GM18499 (cell line): ENCODE measurements around the gene MUC12.
"Not testable (repeated sequence)": the region's sequence is repeated elsewhere in the genome, so short reads cannot be mapped to it uniquely, and the experiment has no call there.

Source experiments
- ATAC-seq: cut with Tn5 transposase; IDR thresholded peaks from one replicate; pipeline ENCODE4 v1.9.1; 2021; ENCODE audit warnings: moderate number of reproducible peaks; ENCODE audit not compliant: insufficient read depth, unreplicated experiment

The MUC12 gene, protein sequence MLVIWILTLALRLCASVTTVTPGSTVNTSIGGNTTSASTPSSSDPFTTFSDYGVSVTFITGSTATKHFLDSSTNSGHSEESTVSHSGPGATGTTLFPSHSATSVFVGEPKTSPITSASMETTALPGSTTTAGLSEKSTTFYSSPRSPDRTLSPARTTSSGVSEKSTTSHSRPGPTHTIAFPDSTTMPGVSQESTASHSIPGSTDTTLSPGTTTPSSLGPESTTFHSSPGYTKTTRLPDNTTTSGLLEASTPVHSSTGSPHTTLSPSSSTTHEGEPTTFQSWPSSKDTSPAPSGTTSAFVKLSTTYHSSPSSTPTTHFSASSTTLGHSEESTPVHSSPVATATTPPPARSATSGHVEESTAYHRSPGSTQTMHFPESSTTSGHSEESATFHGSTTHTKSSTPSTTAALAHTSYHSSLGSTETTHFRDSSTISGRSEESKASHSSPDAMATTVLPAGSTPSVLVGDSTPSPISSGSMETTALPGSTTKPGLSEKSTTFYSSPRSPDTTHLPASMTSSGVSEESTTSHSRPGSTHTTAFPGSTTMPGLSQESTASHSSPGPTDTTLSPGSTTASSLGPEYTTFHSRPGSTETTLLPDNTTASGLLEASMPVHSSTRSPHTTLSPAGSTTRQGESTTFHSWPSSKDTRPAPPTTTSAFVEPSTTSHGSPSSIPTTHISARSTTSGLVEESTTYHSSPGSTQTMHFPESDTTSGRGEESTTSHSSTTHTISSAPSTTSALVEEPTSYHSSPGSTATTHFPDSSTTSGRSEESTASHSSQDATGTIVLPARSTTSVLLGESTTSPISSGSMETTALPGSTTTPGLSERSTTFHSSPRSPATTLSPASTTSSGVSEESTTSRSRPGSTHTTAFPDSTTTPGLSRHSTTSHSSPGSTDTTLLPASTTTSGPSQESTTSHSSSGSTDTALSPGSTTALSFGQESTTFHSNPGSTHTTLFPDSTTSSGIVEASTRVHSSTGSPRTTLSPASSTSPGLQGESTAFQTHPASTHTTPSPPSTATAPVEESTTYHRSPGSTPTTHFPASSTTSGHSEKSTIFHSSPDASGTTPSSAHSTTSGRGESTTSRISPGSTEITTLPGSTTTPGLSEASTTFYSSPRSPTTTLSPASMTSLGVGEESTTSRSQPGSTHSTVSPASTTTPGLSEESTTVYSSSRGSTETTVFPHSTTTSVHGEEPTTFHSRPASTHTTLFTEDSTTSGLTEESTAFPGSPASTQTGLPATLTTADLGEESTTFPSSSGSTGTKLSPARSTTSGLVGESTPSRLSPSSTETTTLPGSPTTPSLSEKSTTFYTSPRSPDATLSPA (N-terminal part only)

DNA sequence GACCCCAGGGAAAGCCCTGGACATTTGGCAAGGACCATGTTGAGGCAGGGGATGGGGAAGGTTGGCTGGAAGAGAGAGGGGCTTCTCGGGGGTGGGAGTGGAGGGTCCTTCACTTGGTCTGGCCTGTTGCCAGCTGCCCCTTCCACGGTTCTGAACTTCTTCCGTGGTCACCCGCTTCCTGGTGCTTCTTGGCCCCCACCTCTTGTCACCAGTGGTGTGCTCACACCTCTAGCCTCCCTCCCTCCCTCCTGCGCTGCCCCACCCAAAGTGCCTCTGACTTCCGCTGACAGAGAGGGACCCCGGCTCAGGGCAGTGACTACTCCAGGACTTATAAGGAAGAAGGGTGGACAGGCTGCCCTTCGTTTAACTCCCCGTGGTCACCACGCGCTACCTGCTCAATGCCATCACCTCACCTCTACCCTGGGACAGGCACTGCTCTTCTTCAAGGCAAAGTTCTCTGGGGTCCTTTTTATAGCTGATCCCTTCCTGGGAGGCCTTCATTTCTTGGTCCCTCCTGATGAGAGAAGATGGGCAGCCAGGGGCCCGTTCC lies at the start of gene MUC12:
MUC12 (plus strand) TSS at position 500 of the 550 bp plus-strand sequence. CDS start 58 bp downstream, outside the sequence.
- ATAC-seq, result no peak

DNA sequence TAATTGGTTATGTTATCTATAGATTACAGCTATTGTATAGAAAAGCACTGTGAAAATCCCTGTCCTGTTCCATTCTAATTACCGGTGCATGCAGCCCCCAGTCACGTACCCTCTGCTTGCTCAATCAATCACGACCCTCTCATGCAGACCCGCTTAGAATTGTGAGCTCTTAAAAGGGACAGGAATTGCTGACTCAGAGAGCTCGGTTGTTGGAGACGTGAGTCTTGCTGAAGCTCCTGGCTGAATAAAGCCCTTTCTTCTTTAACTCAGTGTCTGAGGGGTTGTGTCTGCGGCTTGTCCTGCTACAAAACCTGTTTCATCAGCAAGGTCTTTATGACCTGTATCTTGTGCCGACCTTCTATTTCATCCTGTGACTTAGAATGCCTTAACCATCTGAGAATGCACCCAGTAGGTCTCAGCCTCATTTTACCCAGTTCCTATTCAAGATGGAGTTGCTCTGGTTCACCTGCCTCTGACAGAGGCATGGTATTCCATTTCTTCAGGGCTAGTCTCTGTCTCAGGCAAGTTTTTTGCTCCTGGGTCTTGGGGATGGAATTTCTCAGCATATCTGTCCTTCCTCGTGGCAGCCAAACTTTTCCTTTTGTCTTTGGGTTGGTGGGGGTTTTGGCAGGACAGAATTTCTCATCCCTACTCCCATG lies 49.5 kb upstream of the MUC12 start:
- ATAC-seq, result not testable (repeated sequence)

DNA sequence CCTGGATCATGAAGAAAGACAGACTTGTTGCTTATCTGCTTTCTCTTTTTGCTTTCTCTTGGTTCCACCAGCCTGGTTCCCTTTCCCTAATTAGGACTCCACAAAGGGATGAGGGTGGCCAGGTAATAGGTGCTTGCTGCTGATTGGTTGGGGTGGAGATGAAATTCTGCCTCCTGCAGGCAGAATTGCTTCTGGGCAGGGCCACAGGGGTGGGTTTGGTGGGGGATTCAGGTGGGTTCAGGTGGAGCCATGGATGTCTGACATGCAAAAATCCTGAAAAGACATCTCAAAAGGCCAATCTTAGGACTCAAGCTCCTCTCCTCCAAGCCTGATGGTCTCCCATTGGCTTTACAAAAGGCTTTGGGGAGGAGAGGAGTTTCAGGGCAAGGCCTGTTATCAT lies 48.3 kb upstream of the MUC12 start:
- ATAC-seq, result no peak

DNA sequence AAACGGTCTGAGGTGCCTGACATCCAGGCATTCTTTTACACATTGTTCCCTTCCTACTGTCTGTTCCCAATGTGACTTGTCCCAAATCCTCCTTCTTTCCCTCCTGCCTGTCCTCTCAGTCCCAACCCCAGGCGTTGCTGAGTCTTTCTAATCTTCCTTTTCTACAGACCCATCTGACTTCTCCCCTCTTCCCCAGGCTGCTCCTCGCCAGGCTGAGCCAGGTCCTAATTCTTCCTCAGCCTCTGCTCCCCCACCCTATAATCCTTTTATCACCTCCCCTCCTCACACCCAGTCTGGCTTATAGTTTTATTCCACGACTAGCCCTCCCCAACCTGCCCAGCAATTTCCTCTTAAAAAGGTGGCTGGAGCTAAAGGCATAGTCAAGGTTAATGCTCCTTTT lies 45.7 kb upstream of the MUC12 start:
- ATAC-seq, result not testable (repeated sequence)

DNA sequence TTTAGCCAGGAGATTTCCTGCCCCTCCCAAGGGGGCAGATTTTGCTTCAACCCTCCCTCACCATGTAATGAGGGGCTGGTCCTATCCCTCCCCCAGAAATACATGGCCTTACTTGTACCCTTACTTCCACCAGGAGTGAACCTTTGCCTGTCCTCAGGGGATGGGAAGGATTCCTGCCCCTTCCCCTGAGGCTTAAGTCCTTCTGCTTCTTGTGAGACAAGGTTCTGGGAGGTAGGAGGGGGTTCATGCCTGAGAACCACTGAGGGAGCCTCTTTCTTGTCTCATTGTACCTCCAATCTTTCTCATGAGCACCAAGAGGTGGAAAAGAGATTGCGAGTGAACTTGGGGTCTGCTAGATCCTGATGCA lies 39.6 kb upstream of the MUC12 start:
- no peak for ATAC-seq

DNA sequence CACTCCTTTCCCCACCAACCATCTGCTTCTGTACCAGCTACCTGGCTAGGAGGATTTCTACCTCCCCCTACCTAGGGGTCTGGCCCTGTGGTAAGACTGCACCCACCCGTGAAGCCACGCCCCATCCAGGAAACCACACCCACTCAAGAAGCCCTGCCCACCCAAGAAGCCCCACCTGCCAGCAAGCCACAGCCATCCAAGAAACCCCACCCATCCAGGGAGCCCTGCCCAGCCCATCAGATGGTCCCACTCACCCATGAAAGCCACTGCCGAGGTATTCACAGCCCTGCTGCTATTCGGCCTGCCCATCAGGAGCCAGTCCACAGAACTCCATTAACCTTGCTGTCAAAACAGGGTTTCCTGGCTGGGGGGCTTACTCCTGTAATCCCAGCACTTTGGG lies 35.6 kb upstream of the MUC12 start:
- no peak for ATAC-seq

DNA sequence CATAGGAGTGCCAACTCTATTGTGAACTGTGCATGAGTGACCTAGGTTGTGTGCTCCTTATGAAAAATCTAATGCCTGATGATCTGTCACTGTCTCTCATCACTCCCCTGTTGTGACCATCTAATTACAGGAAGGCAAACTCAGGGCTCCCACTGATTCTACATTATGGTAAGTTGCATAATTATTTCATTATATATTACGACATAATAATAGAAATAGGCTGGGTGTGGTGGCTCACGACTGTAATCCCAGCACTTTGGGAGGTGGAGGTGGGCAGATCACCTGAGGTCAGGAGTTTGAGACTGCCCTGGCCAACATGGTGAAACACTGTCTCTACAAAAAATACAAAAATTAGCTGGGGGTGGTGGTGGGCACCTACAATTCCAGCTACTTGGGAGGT lies 34.0 kb upstream of the MUC12 start:
- ATAC-seq, result not testable (repeated sequence)

DNA sequence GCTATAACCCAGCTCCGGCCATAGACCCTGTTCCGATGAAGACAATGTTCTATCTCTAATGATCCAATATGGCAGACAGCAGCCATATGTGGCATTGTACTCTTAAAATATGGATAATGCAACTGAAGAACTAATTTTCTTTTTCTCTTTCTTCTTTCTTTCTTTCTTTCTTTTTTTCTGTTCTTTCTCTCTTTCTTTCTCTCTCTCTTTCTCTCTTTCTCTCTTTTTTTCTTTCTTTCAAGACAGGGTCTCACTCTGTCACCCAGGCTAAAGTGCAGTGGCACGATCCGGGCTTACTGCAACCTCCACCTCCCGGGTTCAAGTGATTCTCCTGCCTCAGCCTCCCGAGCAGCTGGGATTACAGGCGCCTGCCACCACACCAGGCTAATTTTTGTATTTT lies 33.2 kb upstream of the MUC12 start:
- ATAC-seq, result not testable (repeated sequence)

DNA sequence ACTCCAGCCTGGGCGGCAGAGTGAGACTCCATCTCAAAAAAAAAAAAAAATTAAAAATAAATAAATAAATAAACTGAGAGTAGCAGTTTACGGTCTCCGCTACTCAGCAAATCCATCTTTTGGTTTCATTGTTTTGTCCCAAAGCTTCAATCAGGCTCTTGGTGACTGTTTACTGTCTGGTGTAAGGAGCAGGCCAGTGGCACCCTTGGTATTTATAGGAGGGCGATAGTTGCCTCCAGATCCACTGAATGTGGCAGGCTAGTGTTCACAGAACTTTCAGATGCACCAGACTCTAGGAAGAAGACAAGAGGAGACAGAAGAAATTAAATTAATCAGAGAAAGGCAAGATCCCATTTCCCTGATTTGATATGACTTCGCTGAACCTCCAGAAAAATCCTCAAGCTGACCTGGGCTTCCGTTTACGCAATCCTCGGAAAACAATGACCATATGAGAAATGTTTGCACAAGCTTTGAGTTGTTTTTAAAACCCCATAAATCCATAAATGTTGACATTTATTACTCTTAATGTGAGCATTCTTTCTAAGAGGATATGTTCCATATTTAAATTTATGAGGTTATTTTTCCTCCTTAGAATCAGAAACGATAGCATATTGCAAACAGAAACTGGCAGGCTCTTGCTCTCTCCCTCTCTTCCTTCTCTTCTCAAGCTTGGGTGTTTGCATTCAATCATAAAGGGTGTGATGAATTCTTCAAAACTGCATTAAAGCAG lies 27.2 kb upstream of the MUC12 start:
- no peak for ATAC-seq

DNA sequence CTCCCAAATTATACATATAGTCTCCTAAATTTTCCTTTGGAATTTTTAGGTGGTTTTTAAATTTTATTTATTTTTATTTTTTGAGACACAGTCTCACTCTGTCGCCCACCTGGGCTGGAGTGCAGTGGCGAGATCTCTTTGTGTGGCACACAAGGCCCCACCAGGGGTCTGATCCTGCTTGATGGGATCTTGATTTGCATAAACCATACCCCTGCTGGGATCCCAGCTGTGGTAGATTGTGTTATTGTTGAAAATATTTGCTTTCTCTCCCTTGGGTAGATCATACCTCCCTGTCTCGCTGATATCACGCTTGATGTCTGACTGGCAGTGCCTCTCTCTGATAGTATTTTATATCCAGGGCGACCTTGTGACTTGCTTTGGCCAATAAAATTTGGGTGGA lies 25.7 kb upstream of the MUC12 start:
- no peak for ATAC-seq

DNA sequence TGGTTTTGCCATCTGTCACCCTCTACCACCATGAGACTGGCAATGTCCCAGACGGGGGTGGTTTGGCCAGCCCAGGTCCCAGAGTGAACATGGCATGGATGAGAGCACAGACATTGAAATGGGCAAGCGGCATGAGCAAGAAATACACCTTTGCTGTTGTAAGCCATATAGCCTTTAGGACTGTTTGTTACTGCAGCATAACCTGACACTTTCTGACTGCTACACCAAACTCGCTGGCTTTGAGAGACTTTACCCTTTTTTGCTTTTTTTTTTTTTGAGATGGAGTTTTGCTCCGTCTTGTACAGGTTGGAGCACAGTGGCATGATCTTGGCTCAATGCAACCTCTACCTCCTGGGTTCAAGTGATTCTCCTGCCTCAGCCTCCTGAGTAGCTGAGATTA lies 25.2 kb upstream of the MUC12 start:
- ATAC-seq, result no peak

DNA sequence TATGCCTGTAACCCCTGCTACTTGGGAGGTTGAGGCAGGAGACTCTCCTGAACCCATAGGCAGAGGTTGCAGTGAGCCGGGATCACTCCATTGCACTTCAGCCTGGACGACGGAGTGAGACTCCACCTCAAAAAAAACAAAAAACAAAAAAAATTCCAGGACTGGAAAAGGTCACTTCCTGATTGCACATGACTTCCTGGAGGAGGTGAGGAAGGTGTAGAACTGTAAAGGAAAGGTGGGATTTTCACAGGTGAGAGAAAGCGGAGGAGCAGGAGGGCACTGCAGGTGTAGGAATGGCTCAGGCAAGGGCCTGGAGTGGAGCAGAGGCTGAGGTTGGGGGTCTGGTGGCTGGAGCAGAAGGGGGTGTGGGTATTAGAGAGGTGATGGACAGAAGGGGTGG lies 23.3 kb upstream of the MUC12 start:
- ATAC-seq, result no peak

DNA sequence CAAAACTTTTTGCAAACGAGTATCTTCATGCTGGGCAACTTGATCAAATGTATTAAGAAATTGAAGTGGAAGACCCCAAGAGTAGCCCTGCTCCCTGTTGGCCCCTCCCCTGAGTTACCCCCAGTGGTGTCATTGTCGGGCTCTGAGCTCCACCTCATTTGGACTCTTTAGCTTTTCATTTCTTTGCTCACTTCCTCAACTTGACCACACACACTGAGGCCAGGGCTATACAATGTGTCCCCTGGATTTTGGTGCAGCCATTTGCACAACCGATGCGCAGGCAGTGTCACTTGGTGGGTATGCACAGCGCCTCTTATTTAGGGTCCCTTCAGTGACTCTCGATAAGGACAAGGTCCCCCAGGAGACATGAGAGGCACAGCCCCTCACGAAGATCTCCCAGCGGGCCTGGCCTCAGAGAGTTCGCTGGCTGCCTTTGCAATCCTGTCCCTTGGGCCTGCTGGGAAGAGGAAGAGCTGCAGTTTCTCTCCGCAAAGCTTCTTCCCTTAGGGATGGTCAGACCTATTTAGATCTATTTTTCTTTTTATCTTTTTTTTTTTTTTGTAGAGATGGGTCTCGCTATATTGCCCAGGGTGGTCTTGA lies 22.5 kb upstream of the MUC12 start:
- no peak for ATAC-seq

DNA sequence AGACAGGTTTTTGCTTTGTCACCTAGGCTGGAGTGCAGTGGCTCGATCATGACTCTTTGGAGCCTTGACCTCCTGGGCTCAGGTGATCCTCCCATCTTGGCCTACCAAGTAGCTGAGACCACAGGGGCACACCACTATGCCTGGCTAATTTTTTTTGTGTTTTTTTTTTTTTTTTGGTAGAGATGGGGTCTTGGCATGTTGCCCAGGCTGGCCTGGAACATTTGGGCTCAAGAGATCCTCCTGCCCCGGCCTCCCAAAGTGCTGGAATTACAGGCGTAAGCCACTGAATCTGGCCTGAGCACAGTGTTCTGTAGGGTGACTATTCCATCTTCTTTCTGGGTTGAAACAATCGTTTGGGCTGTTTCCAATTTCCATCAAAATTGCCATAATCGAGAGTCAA lies 21.6 kb upstream of the MUC12 start:
- no peak for ATAC-seq

DNA sequence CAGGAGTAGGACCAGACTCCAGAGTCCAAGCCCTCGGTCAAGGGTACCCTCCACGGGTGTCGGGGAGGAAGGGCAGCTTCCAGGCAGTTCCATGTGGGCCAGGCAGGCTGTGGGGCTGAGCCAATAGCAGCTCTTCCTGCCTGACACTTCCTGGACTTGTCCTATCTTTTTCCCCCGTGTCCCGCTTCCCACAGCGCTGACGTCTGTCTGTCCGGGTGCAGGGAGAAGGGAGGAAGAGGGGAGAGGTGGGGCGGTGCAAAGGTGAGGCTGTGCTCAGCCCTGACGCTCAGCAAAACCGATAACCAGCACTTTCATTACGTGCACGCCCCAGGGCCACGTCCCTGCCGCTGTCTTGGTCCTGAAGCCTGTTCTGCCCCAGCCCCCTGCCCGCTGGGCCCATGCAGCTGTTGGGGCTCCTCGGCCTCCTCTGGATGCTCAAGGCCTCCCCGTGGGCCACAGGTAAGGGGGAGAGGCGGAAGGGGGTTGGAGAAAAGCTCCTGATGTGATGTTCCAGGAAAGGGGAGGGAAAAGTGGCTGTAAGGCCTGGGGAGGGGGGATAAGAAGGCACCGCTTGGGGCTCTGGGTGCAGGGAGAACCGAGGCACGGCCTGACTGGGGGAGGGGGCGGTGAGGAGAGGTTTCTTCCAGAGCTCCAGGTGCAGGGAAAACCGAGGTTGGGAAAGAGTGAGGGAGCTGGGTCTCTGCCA lies 20.0 kb upstream of the MUC12 start, which contains the start of gene MUC3A:
MUC3A (plus strand) TSS at position 308 of the 706 bp plus-strand sequence; CDS start at position 399, 91 bp downstream.
- no peak for ATAC-seq

DNA sequence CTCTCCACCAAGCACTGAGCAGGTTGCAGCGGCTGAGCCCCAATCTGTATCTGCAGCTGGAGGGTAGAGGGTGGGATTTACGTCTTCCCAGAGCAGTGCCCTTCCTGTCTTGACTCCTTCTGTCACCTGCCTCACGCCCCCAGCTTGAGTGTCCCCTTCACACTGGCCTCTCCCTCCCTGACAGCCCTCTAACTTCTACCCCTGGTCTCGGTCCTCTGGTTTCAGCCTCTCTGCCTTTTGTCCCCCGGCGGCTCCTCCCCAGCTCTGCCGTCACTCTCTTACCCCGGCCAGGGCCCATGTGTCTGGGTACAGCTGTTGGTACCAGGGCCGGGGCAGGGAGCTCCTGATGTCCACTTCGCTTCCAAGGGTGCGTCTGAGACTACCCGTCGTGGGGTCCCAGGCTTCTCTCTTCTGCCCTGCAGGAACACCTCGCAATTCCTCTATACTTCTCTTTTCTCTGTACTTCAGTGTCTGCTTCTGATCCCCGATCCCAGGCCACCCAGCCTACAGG lies 19.4 kb upstream of the MUC12 start:
- ATAC-seq, result no peak

DNA sequence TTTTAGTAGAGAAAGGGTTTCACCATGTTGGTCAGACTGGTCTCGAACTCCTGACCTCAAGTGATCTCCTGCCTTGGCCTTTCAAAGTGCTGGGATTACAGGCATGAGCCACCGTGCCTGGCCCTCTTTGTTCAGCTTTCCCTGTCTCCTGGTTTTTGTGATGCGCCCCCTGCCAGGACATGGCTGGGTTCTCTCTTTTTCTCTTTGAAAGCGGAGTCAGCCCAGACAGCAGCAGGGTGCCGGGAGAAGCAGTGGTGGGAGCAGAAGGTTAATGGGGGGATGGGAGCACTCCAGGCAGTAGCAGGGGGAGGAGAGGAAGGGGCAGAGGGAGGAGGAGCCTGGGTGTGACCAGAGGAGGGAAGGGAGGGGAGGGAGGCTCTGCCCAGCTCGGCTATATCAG lies 18.2 kb upstream of the MUC12 start:
- ATAC-seq, result no peak
